HepG2 (cell line): Measurements from ENCODE around the gene CTLA4. TPM values are rescaled to one million over a fixed set of nuclear protein-coding genes. Genes with fewer than 3 reads are reported as not detected.

Experiments
- KDM5B ChIP-seq: sonication (generic); formaldehyde crosslinking; IDR thresholded peaks from 2 replicates; pipeline ENCODE4 v1.4.0; 2020; ENCODE audit warnings: missing genetic modification reagents, mild to moderate bottlenecking, borderline replicate concordance
- KLF12 ChIP-seq: sonication (generic); formaldehyde crosslinking; IDR thresholded peaks from 2 replicates; pipeline ENCODE4 v1.4.0; 2020; ENCODE audit warnings: missing genetic modification reagents, borderline replicate concordance
- MLXIP ChIP-seq: sonication (generic); formaldehyde crosslinking; IDR thresholded peaks from 2 replicates; pipeline ENCODE4 v1.9.0; 2021; ENCODE audit warnings: missing genetic modification reagents, borderline replicate concordance
- NFYC ChIP-seq: IDR thresholded peaks from 2 replicates; pipeline ENCODE4 v1.6.1; 2016; ENCODE audit warnings: missing genetic modification reagents, missing compliant biosample characterization
- NPAS2 ChIP-seq: sonication (generic); formaldehyde crosslinking; IDR thresholded peaks from 2 replicates; pipeline ENCODE4 v1.8.0; 2022; ENCODE audit warnings: mild to moderate bottlenecking, missing genetic modification reagents, borderline replicate concordance
- RFX5 ChIP-seq: IDR thresholded peaks from 2 replicates; pipeline ENCODE4 v1.6.1; 2011; ENCODE audit warnings: low read depth, low read length, improper control_type of control experiment
- RFXAP ChIP-seq: sonication (generic); formaldehyde crosslinking; IDR thresholded peaks from 2 replicates; pipeline ENCODE4 v1.4.0; 2020; ENCODE audit warnings: missing genetic modification reagents, borderline replicate concordance
- TBX2 ChIP-seq: sonication (generic); formaldehyde crosslinking; IDR thresholded peaks from 2 replicates; pipeline ENCODE4 v1.5.0; 2020; ENCODE audit warnings: missing genetic modification reagents, mild to moderate bottlenecking, borderline replicate concordance
- XBP1 ChIP-seq: sonication (generic); formaldehyde crosslinking; IDR thresholded peaks from 2 replicates; pipeline ENCODE4 v1.5.0; 2020; ENCODE audit warnings: missing genetic modification reagents
- ZNF205 ChIP-seq: IDR thresholded peaks from 2 replicates; pipeline ENCODE4 v1.6.1; 2018; ENCODE audit warnings: missing biosample characterization, missing genetic modification reagents
- ZNF253 ChIP-seq: sonication (generic); formaldehyde crosslinking; IDR thresholded peaks from 2 replicates; pipeline ENCODE4 v1.8.0; 2022; ENCODE audit warnings: mild to moderate bottlenecking, missing genetic modification reagents, borderline replicate concordance
- ZNF557 ChIP-seq: sonication (generic); formaldehyde crosslinking; IDR thresholded peaks from 2 replicates; pipeline ENCODE4 v1.4.0; 2020; ENCODE audit warnings: missing genetic modification reagents
- ZNF646 ChIP-seq: sonication (generic); formaldehyde crosslinking; IDR thresholded peaks from 2 replicates; pipeline ENCODE4 v1.9.0; 2021; ENCODE audit warnings: mild to moderate bottlenecking, missing genetic modification reagents
- polyA plus RNA-seq, 8 experiments: library from polyadenylated mRNA; depleted of rRNA in 3 of 8; stranded (reverse) in 7 of 8; unstranded in 1 of 8; fragments of >200 nt; fragmentation: Illumina TruSeq in 4 of 8; extraction: Trizol in 4 of 8; gene quantifications; 2 replicates each; pipeline versions ENCODE4 v1.2.1 to v1.2.3, GENCODE V29; 2011 to 2016; ENCODE audit warnings: low read depth in 4 of 8, missing spikeins in 1 of 8, mixed read lengths in 1 of 8; ENCODE audit not compliant: insufficient read depth in 1 of 8
- total RNA-seq, 5 experiments: library from RNA; depleted of rRNA; stranded (reverse); fragments of >200 nt; fragmentation: Illumina TruSeq; extraction: Trizol; gene quantifications; 2 replicates each; pipeline ENCODE4 v1.2.3, GENCODE V29; 2016; ENCODE audit warnings: low read depth in 1 of 5
- TF ChIP-seq, protein P1 (sequence below): sonication (generic); formaldehyde crosslinking; IDR thresholded peaks from 2 replicates; pipeline ENCODE4 v1.4.0; 2020; ENCODE audit warnings: missing genetic modification reagents

CTLA4 gene
- total and polyA plus RNA-seq, 2 of the 13 experiments (the other 11 are each of a cell fraction or from before 2014, with no cell fraction given), result 0.16 TPM; not detected in 1

DNA sequence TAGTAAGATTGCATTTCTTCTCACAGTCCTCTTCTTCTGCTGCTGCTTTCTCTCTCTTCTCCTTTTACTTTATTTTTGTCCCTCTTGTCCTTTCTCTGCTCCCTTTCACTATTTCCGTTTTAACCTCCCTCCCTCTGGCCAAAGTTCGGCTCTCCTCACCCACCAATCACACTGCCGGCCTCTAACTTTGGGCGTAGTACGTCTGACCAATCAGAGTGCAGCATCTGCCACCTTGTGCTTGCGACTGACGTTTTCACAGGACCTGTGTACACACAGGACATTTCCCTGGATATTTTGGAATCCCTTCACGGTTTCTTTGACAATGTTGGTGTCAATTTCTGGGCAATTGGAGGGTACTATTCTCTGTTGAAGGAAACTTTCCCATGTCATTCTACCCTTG is 46.4 kb downstream of the CTLA4 start (continued):
- TF ChIP-seq ZNF646 (CRISPR knock-in tag), result no peak
- TF ChIP-seq, protein P1, sequence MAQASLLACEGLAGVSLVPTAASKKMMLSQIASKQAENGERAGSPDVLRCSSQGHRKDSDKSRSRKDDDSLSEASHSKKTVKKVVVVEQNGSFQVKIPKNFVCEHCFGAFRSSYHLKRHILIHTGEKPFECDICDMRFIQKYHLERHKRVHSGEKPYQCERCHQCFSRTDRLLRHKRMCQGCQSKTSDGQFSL (CRISPR knock-in tag), result no peak
- TF ChIP-seq ZNF205 (CRISPR knock-in tag), result no peak
- peak; percentile 75 for TF ChIP-seq NFYC (CRISPR knock-in tag)
- no peak for TF ChIP-seq RFX5
- TF ChIP-seq NPAS2 (CRISPR knock-in tag), result no peak
- no peak for TF ChIP-seq KLF12 (CRISPR knock-in tag)
- no peak for TF ChIP-seq ZNF253 (CRISPR knock-in tag)
- no peak for TF ChIP-seq KDM5B (CRISPR knock-in tag)
- no peak for TF ChIP-seq TBX2 (CRISPR knock-in tag)
- no peak for TF ChIP-seq XBP1 (CRISPR knock-in tag)
- TF ChIP-seq ZNF557 (CRISPR knock-in tag), result no peak
- TF ChIP-seq RFXAP (CRISPR knock-in tag), result no peak
- no peak for TF ChIP-seq MLXIP (CRISPR knock-in tag)
